SJSA1 (cell line): ENCODE data around the gene PARPBP. TPM values are rescaled to one million over a fixed set of nuclear protein-coding genes. Genes with fewer than 3 reads are reported as not detected.

ENCODE experiments used
- DNase-seq, 2 experiments: peaks; one replicate each; pipeline ENCODE4 v3.0.0-alpha.2; 2015 to 2020; ENCODE audit warnings: low spot score in 2 of 2, low read depth in 1 of 2
- H3K27ac ChIP-seq: fragments of 250-450 bp; sonication (Bioruptor Pico); 2 replicates; pipeline ENCODE4 v1.5.1; 2020; ENCODE audit warnings: mild to moderate bottlenecking, moderate library complexity
- H3K27me3 ChIP-seq: fragments of 250-450 bp; sonication (Bioruptor Pico); replicated peaks from 2 replicates; pipeline ENCODE4 v1.5.1; 2020; ENCODE audit warnings: mild to moderate bottlenecking, moderate library complexity
- H3K36me3 ChIP-seq: fragments of 250-450 bp; sonication (Bioruptor Pico); 2 replicates; pipeline ENCODE4 v1.5.1; 2020; ENCODE audit warnings: mild to moderate bottlenecking
- H3K4me1 ChIP-seq: fragments of 250-450 bp; sonication (Bioruptor Pico); replicated peaks from 2 replicates; pipeline ENCODE4 v1.6.1; 2021; ENCODE audit warnings: mild to moderate bottlenecking
- H3K4me3 ChIP-seq: fragments of 250-450 bp; sonication (Bioruptor Pico); 2 replicates; pipeline ENCODE4 v1.5.1; 2020; ENCODE audit warnings: mild to moderate bottlenecking
- H3K9me3 ChIP-seq: fragments of 250-450 bp; sonication (Bioruptor Pico); replicated peaks from 2 replicates; pipeline ENCODE4 v1.5.1; 2020; ENCODE audit warnings: mild to moderate bottlenecking
- total RNA-seq: library from RNA; depleted of rRNA; stranded (reverse); fragments of >200 nt; shearing (Covaris generic); gene quantifications from 2 replicates; pipeline ENCODE4 v1.2.3, GENCODE V29; 2014

Gene PARPBP
- total RNA-seq, 1 experiment from 2014 or later, result 38.5 TPM

DNA sequence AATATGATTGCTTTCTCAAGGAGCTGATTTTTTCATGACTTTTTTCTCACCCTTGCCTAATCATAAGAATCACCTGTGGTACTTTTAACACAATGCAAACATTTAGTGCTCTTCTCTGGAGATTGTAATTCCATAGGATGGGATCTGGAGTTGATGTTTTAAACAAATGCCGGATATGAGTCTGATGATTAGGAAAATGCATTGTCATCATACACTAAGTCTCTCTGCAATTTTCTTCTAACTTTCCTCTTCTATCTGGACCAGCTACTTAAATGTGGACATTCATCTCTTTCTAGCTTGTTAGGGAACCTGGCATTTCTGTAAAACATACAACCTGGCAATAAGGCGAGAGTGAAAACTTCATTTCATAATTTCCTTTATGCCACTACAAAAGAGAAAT, 54.1 kb downstream of the PARPBP start:
- H3K27me3 ChIP-seq, result no peaks in the 10 kb centered on the region
- H3K9me3 ChIP-seq, result no peaks in the 10 kb centered on the region
- H3K4me3 ChIP-seq, result no peak overlapping the region
- peaks cover 4% of the 10 kb centered on the region for H3K4me1 ChIP-seq
- peaks cover 9% of the 10 kb centered on the region; the same call in 1 of the 2 replicates for H3K36me3 ChIP-seq
- no peak overlapping the region for H3K27ac ChIP-seq
- no peak for DNase-seq

DNA sequence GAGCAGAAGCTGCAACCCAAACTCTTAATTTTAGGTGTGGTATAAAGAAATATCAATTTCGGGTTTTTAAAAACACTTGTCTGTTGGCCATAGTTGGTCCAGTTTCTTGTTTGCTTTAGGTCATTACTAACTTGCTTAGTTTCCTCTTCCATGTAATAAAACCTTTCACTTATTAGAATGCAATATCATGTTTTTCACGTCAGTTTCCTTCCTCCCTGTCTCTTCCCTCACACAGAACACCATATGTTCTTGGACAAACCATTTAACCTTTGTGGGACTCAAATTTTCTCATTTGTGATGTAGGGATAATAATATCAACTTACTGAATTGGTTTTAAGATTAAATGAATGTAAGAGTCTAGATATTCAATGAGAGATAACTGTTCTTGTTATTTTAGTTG, 54.8 kb downstream of the PARPBP start:
- H3K27ac ChIP-seq, result no peak overlapping the region
- H3K4me1 ChIP-seq, result peaks cover 4% of the 10 kb centered on the region
- H3K9me3 ChIP-seq, result no peaks in the 10 kb centered on the region
- peaks cover 9% of the 10 kb centered on the region; the same call in 1 of the 2 replicates for H3K36me3 ChIP-seq
- H3K4me3 ChIP-seq, result no peak overlapping the region
- H3K27me3 ChIP-seq, result no peaks in the 10 kb centered on the region
- DNase-seq, result no peak

DNA sequence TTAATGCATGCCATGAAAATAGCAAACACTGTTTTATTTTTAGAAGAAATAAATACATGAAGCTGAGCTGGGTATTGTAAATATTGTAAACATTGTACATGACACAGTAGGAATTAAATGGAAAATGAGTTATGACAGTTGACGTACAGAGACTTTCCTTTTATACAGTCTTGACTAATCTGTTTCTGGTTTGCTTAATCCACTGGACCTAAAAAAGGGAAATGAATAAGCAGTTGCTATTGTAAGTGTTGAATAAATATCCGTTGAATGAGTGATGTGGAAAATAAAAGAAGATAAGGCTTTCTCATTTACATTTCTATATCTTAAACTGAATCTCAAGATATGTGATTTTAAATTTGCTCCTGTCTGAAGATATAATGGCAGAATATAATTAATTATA, 62.7 kb downstream of the PARPBP start:
- H3K4me1 ChIP-seq, result no peaks in the 10 kb centered on the region
- no peaks in the 10 kb centered on the region for H3K27me3 ChIP-seq
- DNase-seq, result no peak
- H3K9me3 ChIP-seq, result no peaks in the 10 kb centered on the region
- H3K36me3 ChIP-seq, result 0 out of 2 replicates have a peak, but pooled peaks cover 4% of the 10 kb centered on the region
- no peak overlapping the region for H3K4me3 ChIP-seq
- H3K27ac ChIP-seq, result no peak overlapping the region

DNA sequence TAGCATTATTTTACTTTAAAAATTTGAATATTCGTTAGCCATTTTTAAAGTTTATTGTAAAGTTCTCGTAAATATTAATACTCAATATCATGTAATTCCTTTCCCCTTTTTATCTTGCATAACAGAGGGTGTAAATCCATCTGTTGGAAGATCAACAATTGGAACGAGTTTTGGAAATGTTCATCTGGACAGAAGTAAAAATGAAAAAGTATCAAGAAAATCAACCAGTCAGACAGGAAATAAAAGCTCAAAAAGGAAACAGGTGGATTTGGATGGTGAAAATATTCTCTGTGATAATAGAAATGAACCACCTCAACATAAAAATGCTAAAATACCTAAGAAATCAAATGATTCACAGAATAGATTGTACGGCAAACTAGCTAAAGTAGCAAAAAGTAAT, 75.8 kb downstream of the PARPBP start:
- no peak for DNase-seq
- Histone ChIP-seq H3K4me3 (no peak overlapping the region), H3K4me1 (no peaks in the 10 kb centered on the region), H3K36me3 (no peaks in the 10 kb centered on the region), H3K27ac (no peak overlapping the region), H3K27me3 (no peaks in the 10 kb centered on the region), H3K9me3 (no peaks in the 10 kb centered on the region)

DNA sequence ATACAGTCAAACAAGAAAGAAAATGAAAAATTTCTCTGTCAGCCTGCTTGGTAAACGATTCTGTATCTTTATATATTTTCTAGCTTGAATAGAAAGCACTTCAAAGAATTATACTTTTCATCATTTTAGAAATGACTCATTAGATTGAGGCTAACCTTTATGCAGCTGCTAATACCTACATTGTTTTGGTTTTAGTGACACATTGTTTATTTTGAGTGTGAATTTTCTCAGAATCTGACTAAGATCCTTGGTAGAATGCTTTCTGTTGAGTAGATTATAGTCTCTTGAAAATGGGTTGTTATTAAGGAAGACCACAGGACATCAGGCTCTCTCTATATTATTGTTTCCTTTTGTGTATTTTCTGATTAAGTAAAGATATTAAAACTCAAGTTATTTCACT, 77.8 kb downstream of the PARPBP start, which contains the start of gene PMCH:
Gene PMCH, minus strand, starts transcription at position 45 of the 400 bp plus-strand sequence. CDS start 63 bp downstream, outside the sequence.
- Histone ChIP-seq H3K36me3 (no peaks in the 10 kb centered on the region; the same call in 1 of the 2 replicates), H3K4me1 (no peaks in the 10 kb centered on the region), H3K4me3 (no peak within 1 kb of the TSS), H3K27me3 (no peaks in the 10 kb centered on the region), H3K27ac (no peak within 1 kb of the TSS), H3K9me3 (no peaks in the 10 kb centered on the region)
- peak in 1 of 2 experiments; percentile 46 for DNase-seq

DNA sequence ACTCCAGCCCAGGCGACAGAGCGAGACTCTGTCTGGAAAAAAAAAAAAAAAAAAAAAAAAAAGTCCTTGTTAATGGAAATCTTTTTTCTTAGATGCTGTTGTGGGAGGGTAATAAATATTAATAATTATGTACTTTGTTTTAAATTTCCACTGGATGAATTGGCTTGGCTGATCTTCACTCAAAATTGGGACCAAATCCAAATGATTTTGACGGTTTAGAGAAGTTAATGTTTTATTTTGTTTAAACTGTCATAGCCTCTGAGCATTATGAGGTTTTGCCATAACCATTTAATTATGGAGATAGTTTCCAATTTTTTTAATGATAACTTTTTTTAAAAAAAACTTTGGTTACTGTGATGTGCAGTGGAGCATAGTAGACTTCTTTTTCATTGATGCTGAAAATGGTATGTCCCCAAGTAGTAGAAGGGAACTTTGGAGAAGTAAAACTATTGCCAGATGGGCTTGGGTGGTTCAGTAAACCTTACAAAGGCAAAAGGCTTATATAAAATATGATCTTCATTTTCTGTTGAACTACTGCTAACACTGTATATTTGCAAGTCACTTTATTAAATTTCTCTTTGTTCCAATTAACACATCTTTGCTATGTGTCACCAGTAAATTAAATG, 81.6 kb downstream of the PARPBP start:
- no peaks in the 10 kb centered on the region for H3K4me1 ChIP-seq
- DNase-seq, result no peak

DNA sequence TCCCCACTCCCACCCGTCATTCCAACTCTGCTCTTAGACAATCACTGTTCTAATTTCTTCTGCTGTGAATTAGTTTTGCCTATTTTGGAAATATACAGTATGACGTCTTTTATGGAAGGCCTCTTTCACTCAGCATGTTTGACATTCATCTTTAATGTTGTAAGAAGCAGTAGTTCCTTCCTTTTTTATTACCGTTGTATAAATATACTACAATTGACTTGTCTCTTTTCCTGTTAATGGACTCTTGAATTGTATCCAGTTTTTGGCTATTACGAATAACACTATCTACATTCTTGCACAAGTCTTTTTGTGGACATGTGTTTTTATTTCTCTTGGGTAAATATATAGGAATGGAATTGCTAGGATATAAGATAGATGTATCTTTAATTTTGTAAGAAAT, 82.6 kb downstream of the PARPBP start:
- H3K9me3 ChIP-seq, result no peaks in the 10 kb centered on the region
- H3K4me3 ChIP-seq, result no peak overlapping the region
- H3K36me3 ChIP-seq, result no peaks in the 10 kb centered on the region; the same call in 1 of the 2 replicates
- H3K27me3 ChIP-seq, result no peaks in the 10 kb centered on the region
- no peak for DNase-seq
- H3K4me1 ChIP-seq, result no peaks in the 10 kb centered on the region
- no peak overlapping the region for H3K27ac ChIP-seq

More for the DNA sequence above, 81.6 kb downstream of the PARPBP start:
- Histone ChIP-seq H3K27ac (no peak overlapping the region), H3K36me3 (no peaks in the 10 kb centered on the region; the same call in 1 of the 2 replicates), H3K27me3 (no peaks in the 10 kb centered on the region), H3K4me3 (no peak overlapping the region), H3K9me3 (no peaks in the 10 kb centered on the region)

DNA sequence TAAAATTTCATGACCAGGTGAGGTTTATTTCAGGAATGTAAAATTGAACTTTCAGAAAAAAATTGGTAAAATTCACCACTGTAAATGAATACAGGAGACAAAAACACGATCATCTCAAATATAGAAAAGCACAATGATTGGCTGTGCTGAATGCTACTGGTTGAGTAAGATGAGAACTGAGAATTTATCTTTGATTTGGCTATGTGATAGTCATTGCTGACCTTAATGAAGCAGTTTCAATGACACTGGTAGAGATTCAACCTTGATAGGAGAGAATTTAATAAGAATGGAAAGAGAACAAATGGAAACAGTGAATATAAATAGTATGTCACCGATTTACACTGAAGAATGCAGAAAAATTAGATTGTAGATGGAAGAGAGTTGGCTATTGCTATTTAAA, 84.0 kb downstream of the PARPBP start:
- no peak for DNase-seq
- no peak overlapping the region for H3K4me3 ChIP-seq
- H3K36me3 ChIP-seq, result no peaks in the 10 kb centered on the region; the same call in 1 of the 2 replicates
- H3K4me1 ChIP-seq, result no peaks in the 10 kb centered on the region
- H3K27ac ChIP-seq, result no peak overlapping the region
- H3K27me3 ChIP-seq, result no peaks in the 10 kb centered on the region
- no peaks in the 10 kb centered on the region for H3K9me3 ChIP-seq

DNA sequence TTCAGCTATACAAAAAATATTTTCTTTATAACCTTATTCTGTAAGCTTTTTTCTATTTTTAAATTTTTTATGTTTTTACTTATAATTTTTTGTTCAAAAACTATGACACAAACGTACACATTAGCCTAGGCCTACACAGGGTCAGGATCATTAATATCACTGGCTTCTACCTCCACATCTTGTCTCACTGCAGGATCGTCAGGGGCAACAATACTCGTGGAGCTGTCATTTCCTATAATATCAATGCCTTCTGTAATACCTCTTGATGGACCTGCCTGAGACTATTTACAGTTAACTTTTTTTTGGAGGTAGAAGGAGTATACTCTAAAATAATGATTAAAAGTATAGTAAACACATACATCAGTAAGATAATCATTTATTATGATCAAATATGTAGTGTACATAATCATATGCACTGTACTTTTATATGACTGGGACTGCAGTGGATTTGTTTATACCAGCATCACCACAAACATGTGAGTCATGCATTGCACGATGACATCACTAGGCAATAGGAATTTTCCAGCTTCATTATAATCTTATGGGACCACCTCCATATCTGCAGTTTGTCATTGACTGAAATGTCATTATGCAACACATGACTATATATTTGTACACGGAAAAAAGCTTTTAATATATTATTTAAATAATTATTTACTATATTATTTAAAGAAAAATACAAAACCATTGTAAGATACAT, 96.2 kb downstream of the PARPBP start:
- peaks cover 4% of the 10 kb centered on the region for H3K4me1 ChIP-seq
- DNase-seq, result peak; percentile 47 to 59
- no peaks in the 10 kb centered on the region for H3K36me3 ChIP-seq

DNA sequence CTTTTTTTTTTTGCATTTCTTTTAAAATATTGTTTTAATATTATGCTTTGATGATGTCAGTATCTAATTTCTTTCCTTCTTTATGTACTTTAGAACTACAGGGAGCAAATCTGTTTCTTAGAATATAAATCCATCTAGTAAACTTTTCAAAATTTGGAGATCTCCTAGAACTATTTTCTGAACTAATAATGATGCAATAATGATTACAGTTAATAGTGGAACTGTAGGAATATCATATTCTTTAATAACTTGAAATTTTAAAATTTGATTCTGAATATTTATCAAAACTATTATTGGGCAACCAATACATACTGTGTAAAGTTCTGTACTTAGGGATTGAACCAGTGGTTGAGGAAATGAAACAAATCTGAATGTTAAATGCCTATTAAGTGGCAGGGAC, 100.8 kb downstream of the PARPBP start:
- H3K36me3 ChIP-seq, result no peaks in the 10 kb centered on the region
- peaks cover 4% of the 10 kb centered on the region for H3K4me1 ChIP-seq
- no peaks in the 10 kb centered on the region for H3K9me3 ChIP-seq
- H3K4me3 ChIP-seq, result no peak overlapping the region
- H3K27me3 ChIP-seq, result no peaks in the 10 kb centered on the region
- no peak overlapping the region for H3K27ac ChIP-seq
- no peak for DNase-seq

More for the DNA sequence above, 96.2 kb downstream of the PARPBP start:
- H3K9me3 ChIP-seq, result no peaks in the 10 kb centered on the region
- no peak overlapping the region; the same call in 1 of the 2 replicates for H3K27ac ChIP-seq
- H3K4me3 ChIP-seq, result no peak overlapping the region
- H3K27me3 ChIP-seq, result no peaks in the 10 kb centered on the region

DNA sequence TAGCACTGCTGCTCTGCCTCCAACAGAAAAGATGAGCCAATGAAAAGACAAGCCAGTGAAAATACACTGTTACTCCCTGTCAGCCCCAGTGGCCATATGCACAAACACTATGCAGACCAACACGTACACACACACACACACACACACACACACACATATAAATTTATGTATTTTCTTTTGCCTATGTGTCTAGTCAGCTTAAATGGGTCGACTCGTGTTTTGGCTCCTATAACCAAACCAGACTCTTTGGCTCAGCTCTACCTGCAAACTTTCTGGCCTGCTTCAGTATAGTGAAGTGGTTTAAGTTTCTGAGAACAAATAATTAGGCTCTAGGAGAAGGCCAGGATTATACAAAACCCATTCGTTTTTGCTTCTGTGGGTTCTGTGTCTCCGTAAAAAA, 108.0 kb downstream of the PARPBP start:
- 0 out of 2 replicates have a peak, but pooled peaks cover 3% of the 10 kb centered on the region for H3K27me3 ChIP-seq
- no peak for DNase-seq
- no peaks in the 10 kb centered on the region for H3K36me3 ChIP-seq
- H3K4me1 ChIP-seq, result no peaks in the 10 kb centered on the region
- no peak overlapping the region for H3K27ac ChIP-seq
- no peak overlapping the region for H3K4me3 ChIP-seq
- H3K9me3 ChIP-seq, result no peaks in the 10 kb centered on the region

DNA sequence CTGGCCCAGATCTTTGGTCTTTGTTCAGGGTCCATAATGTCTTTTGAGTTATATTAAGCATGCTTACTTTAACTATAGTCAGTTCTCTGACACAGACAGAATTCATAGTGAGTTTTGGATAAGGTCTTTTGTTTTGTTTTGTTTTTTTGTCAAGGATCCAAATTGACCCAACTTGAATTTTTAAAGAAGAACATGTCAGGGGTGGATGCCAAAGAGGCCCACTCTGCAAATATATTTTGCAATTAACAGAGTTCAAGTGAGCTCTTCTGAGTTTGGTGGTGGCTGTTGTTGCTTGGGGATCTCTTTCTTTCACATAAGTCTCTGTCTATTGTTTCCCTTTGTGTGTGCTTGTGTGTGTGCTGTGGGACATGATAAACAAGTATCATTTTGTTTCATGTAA, 112.1 kb downstream of the PARPBP start:
- Histone ChIP-seq H3K27me3 (0 out of 2 replicates have a peak, but pooled peaks cover 3% of the 10 kb centered on the region), H3K4me3 (no peak overlapping the region), H3K9me3 (no peaks in the 10 kb centered on the region), H3K36me3 (no peaks in the 10 kb centered on the region), H3K27ac (no peak overlapping the region), H3K4me1 (no peaks in the 10 kb centered on the region)
- DNase-seq, result no peak

DNA sequence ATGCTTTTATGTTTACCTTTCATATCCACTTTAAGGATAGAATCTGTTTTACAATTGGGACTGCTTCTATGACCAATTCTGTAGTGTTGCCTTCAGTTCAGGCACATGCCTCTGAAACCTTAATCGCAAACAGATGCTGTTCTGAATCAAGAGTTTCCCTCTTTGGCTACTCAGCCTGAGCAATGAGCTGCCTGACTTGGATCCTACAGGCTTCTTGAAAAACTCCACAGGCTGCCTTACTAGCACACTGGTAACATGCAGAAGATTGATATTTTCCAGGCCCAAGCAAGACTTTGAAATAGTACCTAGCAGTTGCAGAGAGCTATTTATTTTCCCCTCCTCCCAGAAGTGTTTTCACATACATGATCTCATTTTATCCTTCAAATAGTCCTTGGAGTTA, 112.5 kb downstream of the PARPBP start:
- H3K27ac ChIP-seq, result no peak overlapping the region

DNA sequence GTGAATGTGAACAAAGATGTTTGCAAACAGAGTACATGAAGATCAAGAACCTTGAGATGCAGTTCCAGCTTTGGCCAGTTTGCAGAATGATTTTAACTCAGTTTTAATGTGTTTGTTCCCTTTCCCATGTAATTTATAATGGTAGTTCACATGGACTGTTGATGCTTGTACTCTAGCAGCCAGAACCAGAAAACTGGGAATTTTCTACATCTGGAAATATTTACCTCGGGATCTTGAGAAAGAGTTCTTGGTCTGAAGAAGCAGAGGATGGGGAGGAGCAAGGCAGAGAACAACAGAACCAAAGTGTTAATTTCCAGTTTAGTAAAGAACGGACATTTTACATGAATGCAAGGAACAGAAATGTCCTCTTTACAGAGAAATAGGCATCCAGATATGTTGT, 114.6 kb downstream of the PARPBP start:
- DNase-seq, result no peak
- H3K9me3 ChIP-seq, result no peaks in the 10 kb centered on the region
- H3K4me1 ChIP-seq, result no peaks in the 10 kb centered on the region
- no peak overlapping the region for H3K27ac ChIP-seq
- 0 out of 2 replicates have a peak, but pooled peaks cover 3% of the 10 kb centered on the region for H3K27me3 ChIP-seq
- H3K4me3 ChIP-seq, result no peak overlapping the region
- H3K36me3 ChIP-seq, result no peaks in the 10 kb centered on the region

More for the DNA sequence above, 112.5 kb downstream of the PARPBP start:
- no peaks in the 10 kb centered on the region for H3K9me3 ChIP-seq
- H3K27me3 ChIP-seq, result 0 out of 2 replicates have a peak, but pooled peaks cover 3% of the 10 kb centered on the region
- H3K36me3 ChIP-seq, result no peaks in the 10 kb centered on the region
- no peak for DNase-seq
- no peak overlapping the region for H3K4me3 ChIP-seq
- no peaks in the 10 kb centered on the region for H3K4me1 ChIP-seq
